ENCODE data around the gene TECPR1. TPM values are rescaled to one million over a fixed set of nuclear protein-coding genes. Genes with fewer than 3 reads are reported as not detected.
A peak's percentile ranks its signal among the peaks of the same experiment; 100 is the strongest.

Gene TECPR1
- total and polyA plus RNA-seq, 2 experiments from 2014 or later = 4.6 to 24.4 TPM

GRCh38 chr7:98168904-98169621, 83.0 kb downstream of the TECPR1 start:
- H3K27me3 ChIP-seq (ENCODE audit: insufficient read depth) = no peaks in the 10 kb centered on the region
- H3K9me2 ChIP-seq (ENCODE audit: insufficient read depth) = no peaks in the 10 kb centered on the region
- Mint-ChIP-seq H3K27ac (no peak overlapping the region), H3K36me3 (ENCODE audit: low read depth) (peaks cover 12% of the 10 kb centered on the region; the same call in 2 of the 3 replicates), H3K4me3 (no peak overlapping the region), H3K4me1 (peaks cover 20% of the 10 kb centered on the region; the same call in 2 of the 3 replicates), H3K9me3 (no peaks in the 10 kb centered on the region), H3K27me3 (ENCODE audit: insufficient read depth, low read depth, poor library complexity) (peaks cover 3% of the 10 kb centered on the region)
- TF ChIP-seq STAT1 (IDR thresholded peaks at IDR 0.05; ENCODE audit: unreplicated experiment) = no peak
- no peak for TF ChIP-seq POLR2AphosphoS5 (IDR thresholded peaks at IDR 0.05; ENCODE audit: low read depth)
- TF ChIP-seq, protein P1, sequence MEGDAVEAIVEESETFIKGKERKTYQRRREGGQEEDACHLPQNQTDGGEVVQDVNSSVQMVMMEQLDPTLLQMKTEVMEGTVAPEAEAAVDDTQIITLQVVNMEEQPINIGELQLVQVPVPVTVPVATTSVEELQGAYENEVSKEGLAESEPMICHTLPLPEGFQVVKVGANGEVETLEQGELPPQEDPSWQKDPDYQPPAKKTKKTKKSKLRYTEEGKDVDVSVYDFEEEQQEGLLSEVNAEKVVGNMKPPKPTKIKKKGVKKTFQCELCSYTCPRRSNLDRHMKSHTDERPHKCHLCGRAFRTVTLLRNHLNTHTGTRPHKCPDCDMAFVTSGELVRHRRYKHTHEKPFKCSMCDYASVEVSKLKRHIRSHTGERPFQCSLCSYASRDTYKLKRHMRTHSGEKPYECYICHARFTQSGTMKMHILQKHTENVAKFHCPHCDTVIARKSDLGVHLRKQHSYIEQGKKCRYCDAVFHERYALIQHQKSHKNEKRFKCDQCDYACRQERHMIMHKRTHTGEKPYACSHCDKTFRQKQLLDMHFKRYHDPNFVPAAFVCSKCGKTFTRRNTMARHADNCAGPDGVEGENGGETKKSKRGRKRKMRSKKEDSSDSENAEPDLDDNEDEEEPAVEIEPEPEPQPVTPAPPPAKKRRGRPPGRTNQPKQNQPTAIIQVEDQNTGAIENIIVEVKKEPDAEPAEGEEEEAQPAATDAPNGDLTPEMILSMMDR (conservative IDR thresholded peaks at IDR 0.05; ENCODE audit: low read depth in 2 of 2) = no peak
- TF ChIP-seq, protein P2, sequence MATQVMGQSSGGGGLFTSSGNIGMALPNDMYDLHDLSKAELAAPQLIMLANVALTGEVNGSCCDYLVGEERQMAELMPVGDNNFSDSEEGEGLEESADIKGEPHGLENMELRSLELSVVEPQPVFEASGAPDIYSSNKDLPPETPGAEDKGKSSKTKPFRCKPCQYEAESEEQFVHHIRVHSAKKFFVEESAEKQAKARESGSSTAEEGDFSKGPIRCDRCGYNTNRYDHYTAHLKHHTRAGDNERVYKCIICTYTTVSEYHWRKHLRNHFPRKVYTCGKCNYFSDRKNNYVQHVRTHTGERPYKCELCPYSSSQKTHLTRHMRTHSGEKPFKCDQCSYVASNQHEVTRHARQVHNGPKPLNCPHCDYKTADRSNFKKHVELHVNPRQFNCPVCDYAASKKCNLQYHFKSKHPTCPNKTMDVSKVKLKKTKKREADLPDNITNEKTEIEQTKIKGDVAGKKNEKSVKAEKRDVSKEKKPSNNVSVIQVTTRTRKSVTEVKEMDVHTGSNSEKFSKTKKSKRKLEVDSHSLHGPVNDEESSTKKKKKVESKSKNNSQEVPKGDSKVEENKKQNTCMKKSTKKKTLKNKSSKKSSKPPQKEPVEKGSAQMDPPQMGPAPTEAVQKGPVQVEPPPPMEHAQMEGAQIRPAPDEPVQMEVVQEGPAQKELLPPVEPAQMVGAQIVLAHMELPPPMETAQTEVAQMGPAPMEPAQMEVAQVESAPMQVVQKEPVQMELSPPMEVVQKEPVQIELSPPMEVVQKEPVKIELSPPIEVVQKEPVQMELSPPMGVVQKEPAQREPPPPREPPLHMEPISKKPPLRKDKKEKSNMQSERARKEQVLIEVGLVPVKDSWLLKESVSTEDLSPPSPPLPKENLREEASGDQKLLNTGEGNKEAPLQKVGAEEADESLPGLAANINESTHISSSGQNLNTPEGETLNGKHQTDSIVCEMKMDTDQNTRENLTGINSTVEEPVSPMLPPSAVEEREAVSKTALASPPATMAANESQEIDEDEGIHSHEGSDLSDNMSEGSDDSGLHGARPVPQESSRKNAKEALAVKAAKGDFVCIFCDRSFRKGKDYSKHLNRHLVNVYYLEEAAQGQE (IDR thresholded peaks at IDR 0.05; ENCODE audit: unreplicated experiment) = no peak
- no peak overlapping the region for H2AFZ ChIP-seq
- ATAC-seq (no peak), DNase-seq (ENCODE audit: low spot score) (no peak)
- H3K4me2 ChIP-seq = no peak overlapping the region
- H4K20me1 ChIP-seq (replicated peaks; ENCODE audit: insufficient read depth) = peaks cover 9% of the 10 kb centered on the region; the same call in 1 of the 2 replicates
- H3K4me3 ChIP-seq = no peak overlapping the region
- H3K4me1 ChIP-seq (ENCODE audit: insufficient read depth) = peaks cover 5% of the 10 kb centered on the region; the same call in 1 of the 2 replicates
- H3K79me2 ChIP-seq (replicated peaks; ENCODE audit: insufficient read depth) = peaks cover 12% of the 10 kb centered on the region; the same call in 1 of the 2 replicates
- H3K27ac ChIP-seq (ENCODE audit: low read depth) = no peak overlapping the region
- 0 out of 2 replicates have a peak, but pooled peaks cover 2% of the 10 kb centered on the region for H3F3A ChIP-seq (replicated peaks; ENCODE audit: low read depth)
- no peaks in the 10 kb centered on the region for H3K36me3 ChIP-seq (ENCODE audit: insufficient read depth)

DNA sequence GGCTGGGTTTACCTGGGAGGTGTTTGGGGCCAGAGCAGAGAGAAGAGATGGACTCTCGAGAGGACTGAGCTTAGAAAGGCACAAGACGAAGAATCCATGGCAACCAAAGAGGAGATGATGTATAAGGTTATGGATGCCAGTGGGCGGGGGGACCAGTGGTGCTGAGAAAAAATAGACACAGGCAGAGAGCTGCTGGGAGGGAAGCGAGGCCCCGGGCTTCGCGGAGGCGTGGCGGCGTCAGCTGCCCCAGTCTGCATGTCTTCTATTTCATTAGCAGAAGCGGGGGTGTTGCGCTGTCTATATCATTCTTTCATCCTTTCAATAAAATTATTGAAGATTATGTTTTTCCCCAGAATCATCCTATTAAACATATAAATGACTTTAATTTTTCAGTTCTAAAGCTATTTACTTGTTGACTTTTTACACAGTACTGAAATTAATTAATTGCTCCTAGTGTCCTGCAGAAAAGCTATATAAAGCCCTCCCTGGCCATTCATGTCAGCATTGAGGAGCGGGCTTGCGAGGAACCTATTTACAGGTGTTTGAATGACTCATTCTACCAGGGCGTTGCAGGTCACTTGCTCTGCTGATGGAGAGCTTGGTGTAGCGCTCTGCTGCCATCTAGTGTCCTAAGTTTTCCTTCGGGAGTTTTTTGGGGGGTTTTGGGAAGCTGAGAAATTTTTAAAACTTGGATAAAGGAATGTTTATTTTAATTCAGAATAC, 83.7 kb downstream of the TECPR1 start:
- Mint-ChIP-seq H3K4me3 (no peak overlapping the region; the same call in 2 of the 3 replicates), H3K4me1 (peaks cover 22% of the 10 kb centered on the region; the same call in 2 of the 3 replicates), H3K27me3 (ENCODE audit: insufficient read depth, low read depth, poor library complexity) (peaks cover 3% of the 10 kb centered on the region), H3K9me3 (no peaks in the 10 kb centered on the region), H3K27ac (no peak overlapping the region), H3K36me3 (ENCODE audit: low read depth) (peaks cover 12% of the 10 kb centered on the region; the same call in 2 of the 3 replicates)
- Histone ChIP-seq H3K36me3 (ENCODE audit: insufficient read depth) (no peaks in the 10 kb centered on the region), H3K4me3 (no peak overlapping the region), H4K20me1 (replicated peaks; ENCODE audit: insufficient read depth) (peaks cover 13% of the 10 kb centered on the region; the same call in 1 of the 2 replicates), H3K27me3 (ENCODE audit: insufficient read depth) (no peaks in the 10 kb centered on the region), H3K9me2 (ENCODE audit: insufficient read depth) (no peaks in the 10 kb centered on the region), H3K79me2 (replicated peaks; ENCODE audit: insufficient read depth) (peaks cover 12% of the 10 kb centered on the region; the same call in 1 of the 2 replicates), H3K27ac (ENCODE audit: low read depth) (no peak overlapping the region), H3F3A (replicated peaks; ENCODE audit: low read depth) (0 out of 2 replicates have a peak, but pooled peaks cover 2% of the 10 kb centered on the region), H2AFZ (no peak overlapping the region), H3K4me2 (no peak overlapping the region), H3K4me1 (ENCODE audit: insufficient read depth) (peaks cover 5% of the 10 kb centered on the region)
- DNase-seq (ENCODE audit: low spot score) (peak; percentile 87), ATAC-seq (peak; percentile 80)
- TF ChIP-seq POLR2AphosphoS5 (IDR thresholded peaks at IDR 0.05; ENCODE audit: low read depth) = no peak
- TF ChIP-seq, protein P1 (conservative IDR thresholded peaks at IDR 0.05; ENCODE audit: low read depth in 2 of 2) = peak; percentile 80 to 83

Measured in GM23338 (cell line).